ENCODE measurements around the gene TMEM229A.

DNA sequence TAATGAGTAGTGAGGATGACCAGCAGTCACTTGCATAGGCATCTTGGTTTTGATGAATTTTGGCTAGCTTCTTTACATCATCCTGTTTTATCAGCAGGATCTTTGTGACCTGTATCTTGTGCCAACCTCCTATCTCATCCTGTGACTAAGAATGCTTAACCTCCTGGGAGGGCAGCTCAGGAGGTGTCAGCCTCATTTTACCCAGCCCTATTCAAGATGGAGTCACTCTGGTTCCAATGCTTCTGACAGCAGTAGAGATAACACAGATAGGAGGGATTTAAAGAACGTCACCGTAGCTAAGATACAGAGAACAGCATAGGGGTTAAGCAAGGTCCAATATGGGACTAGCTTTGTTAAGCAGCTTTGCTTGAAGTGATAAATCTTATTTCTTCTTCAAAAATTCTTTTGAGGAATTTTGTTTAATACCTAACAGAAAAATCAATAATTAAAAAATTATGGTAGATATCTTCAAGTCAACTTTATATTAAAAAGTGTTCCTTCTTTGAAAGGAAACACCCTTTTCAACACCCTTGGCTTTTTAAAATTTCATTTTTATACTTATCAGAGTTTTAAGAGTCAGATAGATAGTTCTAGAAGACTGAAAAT, 39.9 kb downstream of the TMEM229A start:
- TF ChIP-seq, protein P1, sequence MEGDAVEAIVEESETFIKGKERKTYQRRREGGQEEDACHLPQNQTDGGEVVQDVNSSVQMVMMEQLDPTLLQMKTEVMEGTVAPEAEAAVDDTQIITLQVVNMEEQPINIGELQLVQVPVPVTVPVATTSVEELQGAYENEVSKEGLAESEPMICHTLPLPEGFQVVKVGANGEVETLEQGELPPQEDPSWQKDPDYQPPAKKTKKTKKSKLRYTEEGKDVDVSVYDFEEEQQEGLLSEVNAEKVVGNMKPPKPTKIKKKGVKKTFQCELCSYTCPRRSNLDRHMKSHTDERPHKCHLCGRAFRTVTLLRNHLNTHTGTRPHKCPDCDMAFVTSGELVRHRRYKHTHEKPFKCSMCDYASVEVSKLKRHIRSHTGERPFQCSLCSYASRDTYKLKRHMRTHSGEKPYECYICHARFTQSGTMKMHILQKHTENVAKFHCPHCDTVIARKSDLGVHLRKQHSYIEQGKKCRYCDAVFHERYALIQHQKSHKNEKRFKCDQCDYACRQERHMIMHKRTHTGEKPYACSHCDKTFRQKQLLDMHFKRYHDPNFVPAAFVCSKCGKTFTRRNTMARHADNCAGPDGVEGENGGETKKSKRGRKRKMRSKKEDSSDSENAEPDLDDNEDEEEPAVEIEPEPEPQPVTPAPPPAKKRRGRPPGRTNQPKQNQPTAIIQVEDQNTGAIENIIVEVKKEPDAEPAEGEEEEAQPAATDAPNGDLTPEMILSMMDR (IDR thresholded peaks at IDR 0.05 in 8 of 11, conservative IDR thresholded peaks at IDR 0.05 in 3 of 11): no peak
- TF ChIP-seq POLR2A (IDR thresholded peaks at IDR 0.05) (no peak), POLR2AphosphoS5 (IDR thresholded peaks at IDR 0.05) (no peak)

Measured in spleen (tissue), 7 donors.